Myocyte (in vitro differentiated cells): ENCODE data around the gene HYAL3. TPM values are rescaled to one million over a fixed set of nuclear protein-coding genes. Genes with fewer than 3 reads are reported as not detected.

Experiments used
- total RNA-seq: library from RNA; depleted of rRNA; stranded (reverse); fragments of >200 nt; gene quantifications from 2 replicates; pipeline ENCODE4 v1.2.3, GENCODE V29; 2014

HYAL3 gene
- total RNA-seq, 1 donor from 2014 or later: 7.4 TPM

Other genes with a start within 250 kb of the HYAL3 start
- 158 and 160 TPM in 2 replicates for gene RBM5, start 210.5 kb downstream of the HYAL3 start, total RNA-seq
- gene SEMA3F, start 144.1 kb downstream of the HYAL3 start, total RNA-seq: 0.51 and 1.6 TPM in 2 replicates
- 1.9 and 4.4 TPM in 2 replicates for gene GNAT1, start 107.8 kb downstream of the HYAL3 start, total RNA-seq
- 9.1 and 42.7 TPM in 2 replicates for gene SLC38A3, start 94.1 kb downstream of the HYAL3 start, total RNA-seq
- 137 and 138 TPM in 2 replicates for gene GNAI2, start 63.2 kb downstream of the HYAL3 start, total RNA-seq
- gene SEMA3B, start 30.3 kb downstream of the HYAL3 start, total RNA-seq: 8.3 and 14.0 TPM in 2 replicates
- gene LSMEM2, start 20.3 kb downstream of the HYAL3 start, total RNA-seq: 0.47 and 2.7 TPM in 2 replicates
- 99.0 and 99.1 TPM in 2 replicates for gene IFRD2, start 7.0 kb downstream of the HYAL3 start, total RNA-seq
- gene NAA80, start within 50 bp of the HYAL3 start, total RNA-seq: 16.7 and 20.1 TPM in 2 replicates
- gene HYAL1, start 4.2 kb upstream of the HYAL3 start, total RNA-seq: 0.26 and 0.56 TPM in 2 replicates
- 81.0 and 91.1 TPM in 2 replicates for gene HYAL2, start 23.3 kb upstream of the HYAL3 start, total RNA-seq
- 32.9 and 39.7 TPM in 2 replicates for gene TUSC2, start 28.8 kb upstream of the HYAL3 start, total RNA-seq
- gene RASSF1, start 41.4 kb upstream of the HYAL3 start, total RNA-seq: 9.0 and 16.2 TPM in 2 replicates
- 0.19 and 0.47 TPM in 2 replicates for gene ZMYND10, start 46.3 kb upstream of the HYAL3 start, total RNA-seq
- 24.6 and 27.6 TPM in 2 replicates for gene NPRL2, start 51.4 kb upstream of the HYAL3 start, total RNA-seq
- 16.7 and 25.2 TPM in 2 replicates for gene CYB561D2, start 51.5 kb upstream of the HYAL3 start, total RNA-seq
- gene TMEM115, start 60.1 kb upstream of the HYAL3 start, total RNA-seq: 61.7 and 69.0 TPM in 2 replicates
- gene CACNA2D2, start 204.2 kb upstream of the HYAL3 start, total RNA-seq: not detected in 2 replicates